Loucy (cell line): ENCODE results near the gene LRRTM1.
A peak's percentile ranks its signal among the peaks of the same experiment; 100 is the strongest.

Experiments
- H2AFZ ChIP-seq: fragments of 200-600 bp; sonication (generic); 2 replicates; pipeline ENCODE4 v1.6.0; 2016; ENCODE audit warnings: antibody characterized with exemption, mild to moderate bottlenecking, low read length, moderate library complexity
- H3F3A ChIP-seq: fragments of 200-600 bp; 2 replicates; pipeline ENCODE4 v1.6.0; 2016; ENCODE audit warnings: antibody characterized with exemption, low read depth, mild to moderate bottlenecking
- H3K27me3 ChIP-seq: fragments of 200-600 bp; sonication (generic); 2 replicates; pipeline ENCODE4 v1.6.1; 2014; ENCODE audit warnings: low read length, mild to moderate bottlenecking; ENCODE audit not compliant: insufficient read depth, poor library complexity, severe bottlenecking
- H3K36me3 ChIP-seq: fragments of 200-600 bp; sonication (generic); 2 replicates; pipeline ENCODE4 v1.6.1; 2016; ENCODE audit warnings: low read length; ENCODE audit not compliant: insufficient read depth
- H3K4me1 ChIP-seq: fragments of 200-600 bp; sonication (generic); 2 replicates; pipeline ENCODE4 v1.5.1; 2014; ENCODE audit warnings: low read length, mild to moderate bottlenecking; ENCODE audit not compliant: insufficient read depth, poor library complexity, severe bottlenecking
- H3K4me2 ChIP-seq: fragments of 200-600 bp; sonication (generic); 2 replicates; pipeline ENCODE4 v1.6.0; 2014; ENCODE audit warnings: antibody characterized with exemption, low read length, low read depth, mild to moderate bottlenecking; ENCODE audit not compliant: poor library complexity, severe bottlenecking
- H3K4me3 ChIP-seq: fragments of 200-600 bp; sonication (generic); 2 replicates; pipeline ENCODE4 v1.5.1; 2014; ENCODE audit warnings: low read length, mild to moderate bottlenecking, mixed read lengths; ENCODE audit not compliant: poor library complexity, severe bottlenecking
- H3K79me2 ChIP-seq: fragments of 200-600 bp; sonication (generic); 2 replicates; pipeline ENCODE4 v1.6.1; 2014; ENCODE audit warnings: low read length; ENCODE audit not compliant: insufficient read depth
- H3K9ac ChIP-seq: fragments of 200-600 bp; sonication (generic); 2 replicates; pipeline ENCODE4 v1.6.0; 2014; ENCODE audit warnings: mild to moderate bottlenecking, low read depth, low read length, moderate library complexity; ENCODE audit not compliant: poor library complexity, severe bottlenecking
- H3K9me2 ChIP-seq: fragments of 200-600 bp; sonication (generic); replicated peaks from 2 replicates; pipeline ENCODE4 v1.6.1; 2016; ENCODE audit warnings: low read depth, low read length, mixed read lengths
- H3K9me3 ChIP-seq: fragments of 200-600 bp; sonication (generic); 2 replicates; pipeline ENCODE4 v1.6.1; 2014; ENCODE audit warnings: mild to moderate bottlenecking, antibody characterized with exemption, low read length, low read depth; ENCODE audit not compliant: insufficient read depth
- H4K20me1 ChIP-seq: fragments of 200-600 bp; sonication (generic); 2 replicates; pipeline ENCODE4 v1.6.0; 2014; ENCODE audit warnings: antibody characterized with exemption, low read length, mild to moderate bottlenecking; ENCODE audit not compliant: insufficient read depth, poor library complexity, severe bottlenecking
- EZH2phosphoT487 ChIP-seq: fragments of 200-600 bp; IDR thresholded peaks from 2 replicates; pipeline ENCODE4 v1.6.1; 2018; ENCODE audit warnings: antibody characterized with exemption, mild to moderate bottlenecking, moderate library complexity, borderline replicate concordance
- TF ChIP-seq, protein P1 (sequence below): fragments of 200-600 bp; sonication (generic); conservative IDR thresholded peaks from 2 replicates; pipeline ENCODE4 v1.5.1; 2014; ENCODE audit warnings: mild to moderate bottlenecking, antibody characterized with exemption, low read length

Gene LRRTM1

GRCh38 chr2:80326214-80326613 is 21.7 kb upstream of the LRRTM1 start:
- Histone ChIP-seq H3K4me2 (no peak overlapping the region), H3K9ac (no peak overlapping the region), H4K20me1 (no peaks in the 10 kb centered on the region), H3K4me1 (no peaks in the 10 kb centered on the region), H3K9me2 (no peaks in the 10 kb centered on the region), H2AFZ (no peak overlapping the region), H3K9me3 (no peaks in the 10 kb centered on the region), H3K79me2 (no peaks in the 10 kb centered on the region), H3K4me3 (no peak overlapping the region), H3K36me3 (no peaks in the 10 kb centered on the region), H3F3A (no peaks in the 10 kb centered on the region), H3K27me3 (no peaks in the 10 kb centered on the region)
- TF ChIP-seq EZH2phosphoT487, result no peak
- TF ChIP-seq, protein P1, sequence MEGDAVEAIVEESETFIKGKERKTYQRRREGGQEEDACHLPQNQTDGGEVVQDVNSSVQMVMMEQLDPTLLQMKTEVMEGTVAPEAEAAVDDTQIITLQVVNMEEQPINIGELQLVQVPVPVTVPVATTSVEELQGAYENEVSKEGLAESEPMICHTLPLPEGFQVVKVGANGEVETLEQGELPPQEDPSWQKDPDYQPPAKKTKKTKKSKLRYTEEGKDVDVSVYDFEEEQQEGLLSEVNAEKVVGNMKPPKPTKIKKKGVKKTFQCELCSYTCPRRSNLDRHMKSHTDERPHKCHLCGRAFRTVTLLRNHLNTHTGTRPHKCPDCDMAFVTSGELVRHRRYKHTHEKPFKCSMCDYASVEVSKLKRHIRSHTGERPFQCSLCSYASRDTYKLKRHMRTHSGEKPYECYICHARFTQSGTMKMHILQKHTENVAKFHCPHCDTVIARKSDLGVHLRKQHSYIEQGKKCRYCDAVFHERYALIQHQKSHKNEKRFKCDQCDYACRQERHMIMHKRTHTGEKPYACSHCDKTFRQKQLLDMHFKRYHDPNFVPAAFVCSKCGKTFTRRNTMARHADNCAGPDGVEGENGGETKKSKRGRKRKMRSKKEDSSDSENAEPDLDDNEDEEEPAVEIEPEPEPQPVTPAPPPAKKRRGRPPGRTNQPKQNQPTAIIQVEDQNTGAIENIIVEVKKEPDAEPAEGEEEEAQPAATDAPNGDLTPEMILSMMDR, result peak; percentile 30

GRCh38 chr2:80324525-80324924 is 20.0 kb upstream of the LRRTM1 start:
- Histone ChIP-seq H3K36me3 (no peaks in the 10 kb centered on the region), H3K9me3 (no peaks in the 10 kb centered on the region), H3K4me1 (no peaks in the 10 kb centered on the region), H3F3A (no peaks in the 10 kb centered on the region), H3K9me2 (no peaks in the 10 kb centered on the region), H3K9ac (no peak overlapping the region), H3K27me3 (no peaks in the 10 kb centered on the region), H3K79me2 (no peaks in the 10 kb centered on the region), H2AFZ (no peak overlapping the region), H3K4me3 (no peak overlapping the region), H3K4me2 (no peak overlapping the region), H4K20me1 (no peaks in the 10 kb centered on the region)
- no peak for TF ChIP-seq EZH2phosphoT487
- TF ChIP-seq, protein P1, result no peak

DNA sequence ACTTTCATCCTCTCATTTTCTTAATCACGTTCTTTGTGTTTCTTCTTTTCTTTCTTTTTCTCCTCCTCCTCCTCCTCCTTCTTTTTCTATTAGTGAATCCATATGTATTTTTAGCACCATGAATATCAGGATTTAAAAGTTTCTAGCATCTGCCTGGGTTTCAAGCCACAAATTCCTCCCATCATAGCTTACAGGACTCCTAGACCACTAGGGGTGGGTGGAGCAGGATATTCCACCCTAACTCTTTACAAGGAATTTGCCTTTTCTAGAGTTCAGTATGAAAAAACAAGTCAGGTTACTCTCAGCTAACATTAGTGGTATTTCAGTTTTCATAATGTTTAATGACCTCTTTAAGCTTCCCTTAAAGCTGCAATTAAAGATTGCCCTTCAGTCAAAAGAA is 19.1 kb upstream of the LRRTM1 start:
- H3K4me2 ChIP-seq, result no peak overlapping the region
- no peaks in the 10 kb centered on the region for H3K36me3 ChIP-seq
- no peak overlapping the region for H2AFZ ChIP-seq
- H3K4me3 ChIP-seq, result no peak overlapping the region
- H3K9me3 ChIP-seq, result no peaks in the 10 kb centered on the region
- no peak for TF ChIP-seq EZH2phosphoT487
- TF ChIP-seq, protein P1, result no peak
- no peaks in the 10 kb centered on the region for H3K4me1 ChIP-seq
- no peaks in the 10 kb centered on the region for H3K27me3 ChIP-seq
- H3K9ac ChIP-seq, result no peak overlapping the region
- H3K79me2 ChIP-seq, result no peaks in the 10 kb centered on the region
- no peaks in the 10 kb centered on the region for H3K9me2 ChIP-seq
- no peaks in the 10 kb centered on the region for H3F3A ChIP-seq
- no peaks in the 10 kb centered on the region for H4K20me1 ChIP-seq
